Mononuclear cell (primary cell): Measurements from ENCODE around the gene TPM1. TPM values are rescaled to one million over a fixed set of nuclear protein-coding genes. Genes with fewer than 3 reads are reported as not detected.

ENCODE experiments used
- H3K27me3 ChIP-seq: 2 replicates; pipeline ENCODE4 v1.6.0; 2011; ENCODE audit warnings: low read length, control low read depth; ENCODE audit not compliant: insufficient read depth
- H3K4me1 ChIP-seq: 2 replicates; pipeline ENCODE4 v1.5.1; 2011; ENCODE audit warnings: mild to moderate bottlenecking, low read length, control low read depth; ENCODE audit not compliant: insufficient read depth
- H3K4me3 ChIP-seq: 2 replicates; pipeline ENCODE4 v1.5.1; 2011; ENCODE audit warnings: mild to moderate bottlenecking, low read length, moderate library complexity
- H3K9me3 ChIP-seq: 2 replicates; pipeline ENCODE4 v1.5.1; 2011; ENCODE audit warnings: low read depth, mild to moderate bottlenecking, control low read depth, low read length
- total RNA-seq: library from RNA; depleted of rRNA; stranded (reverse); fragments of >200 nt; gene quantifications from one replicate; pipeline ENCODE4 v1.2.3, GENCODE V29; 2012

The TPM1 gene
- total RNA-seq, 1 donor: 23.8 TPM

DNA sequence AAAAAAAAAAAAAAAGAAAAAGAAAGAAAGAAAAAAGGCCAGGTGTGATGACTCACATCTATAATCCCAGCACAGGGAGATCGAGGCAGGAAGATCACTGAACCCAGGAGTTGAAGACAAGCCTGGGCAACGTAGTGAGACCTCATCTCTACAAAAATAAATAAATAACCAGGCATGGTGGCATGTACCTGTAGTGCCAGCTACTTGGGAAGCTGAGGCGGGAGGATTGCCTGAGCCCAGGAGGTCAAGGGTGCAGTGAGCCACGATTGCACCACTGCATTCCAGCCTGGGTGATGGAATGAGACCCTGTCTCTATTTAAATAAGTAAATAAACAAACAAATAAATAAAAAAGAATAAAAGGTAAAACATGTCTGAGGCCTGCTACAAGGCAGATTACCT, 39.8 kb downstream of the TPM1 start:
- Histone ChIP-seq H3K27me3 (no peaks in the 10 kb centered on the region), H3K9me3 (no peaks in the 10 kb centered on the region), H3K4me3 (no peak overlapping the region), H3K4me1 (no peaks in the 10 kb centered on the region)

DNA sequence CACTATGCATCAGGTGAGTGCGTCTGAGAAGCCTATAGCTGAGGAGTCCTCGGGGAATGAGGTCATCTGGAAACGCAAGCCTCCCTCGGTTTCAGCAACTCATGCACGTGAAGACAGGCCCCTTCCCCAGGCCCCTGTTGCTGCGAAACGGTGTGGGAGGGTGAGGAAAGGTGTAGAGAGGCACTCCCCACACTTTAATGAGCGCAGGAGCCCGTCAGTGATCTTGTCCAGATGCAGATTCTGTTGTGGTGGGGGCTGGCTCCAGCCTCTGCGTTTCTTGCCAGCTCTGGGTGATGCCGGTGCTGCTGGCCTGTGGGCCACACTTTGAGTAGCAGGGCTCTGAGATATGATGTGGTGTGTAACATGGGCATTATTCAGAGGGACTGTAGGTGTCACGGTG, 40.5 kb downstream of the TPM1 start:
- H3K9me3 ChIP-seq: no peaks in the 10 kb centered on the region
- H3K4me1 ChIP-seq: no peaks in the 10 kb centered on the region
- H3K4me3 ChIP-seq: no peak overlapping the region
- H3K27me3 ChIP-seq: no peaks in the 10 kb centered on the region

DNA sequence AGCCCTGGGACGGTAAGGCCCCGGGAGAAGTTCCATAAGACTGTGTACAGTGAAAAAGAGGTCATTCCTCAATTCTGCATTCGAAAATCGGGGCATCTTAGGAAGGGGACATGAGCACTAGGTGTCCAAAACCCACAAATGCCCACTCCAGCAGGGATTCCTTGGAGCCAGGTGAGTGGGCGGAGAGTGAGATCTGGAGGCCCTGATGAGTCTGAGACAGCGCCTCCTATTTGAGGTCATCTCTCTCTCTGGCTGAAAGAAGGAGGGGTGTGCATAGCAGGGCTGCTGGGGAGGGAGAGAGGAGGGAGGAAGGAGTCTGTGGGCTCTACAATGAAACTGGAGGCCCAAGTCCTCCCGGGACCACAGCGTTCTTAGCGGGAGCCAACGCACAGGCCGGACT, 41.0 kb downstream of the TPM1 start:
- no peaks in the 10 kb centered on the region for H3K9me3 ChIP-seq
- H3K4me1 ChIP-seq: no peaks in the 10 kb centered on the region
- H3K27me3 ChIP-seq: no peaks in the 10 kb centered on the region
- no peak overlapping the region for H3K4me3 ChIP-seq

DNA sequence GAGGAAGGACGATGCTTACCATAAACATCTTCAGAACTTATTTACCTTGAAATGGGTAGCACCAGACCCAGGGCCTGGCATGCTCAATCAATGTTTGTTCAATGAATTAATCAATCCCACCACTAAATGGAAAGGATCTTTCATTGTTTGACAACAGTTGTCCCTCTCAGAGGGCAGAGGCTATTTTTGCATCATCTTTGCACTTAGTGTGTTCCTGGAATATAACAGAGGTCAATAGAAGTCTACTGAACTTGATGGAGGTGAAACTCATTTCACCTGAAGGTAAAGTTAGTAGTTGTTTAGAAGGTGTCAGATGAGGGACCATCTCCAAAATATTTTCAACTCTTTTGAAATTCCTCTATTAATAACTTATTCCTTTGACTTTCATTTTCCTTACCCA, 42.3 kb downstream of the TPM1 start:
- Histone ChIP-seq H3K4me1 (no peaks in the 10 kb centered on the region), H3K9me3 (no peaks in the 10 kb centered on the region), H3K27me3 (no peaks in the 10 kb centered on the region), H3K4me3 (no peak overlapping the region)

DNA sequence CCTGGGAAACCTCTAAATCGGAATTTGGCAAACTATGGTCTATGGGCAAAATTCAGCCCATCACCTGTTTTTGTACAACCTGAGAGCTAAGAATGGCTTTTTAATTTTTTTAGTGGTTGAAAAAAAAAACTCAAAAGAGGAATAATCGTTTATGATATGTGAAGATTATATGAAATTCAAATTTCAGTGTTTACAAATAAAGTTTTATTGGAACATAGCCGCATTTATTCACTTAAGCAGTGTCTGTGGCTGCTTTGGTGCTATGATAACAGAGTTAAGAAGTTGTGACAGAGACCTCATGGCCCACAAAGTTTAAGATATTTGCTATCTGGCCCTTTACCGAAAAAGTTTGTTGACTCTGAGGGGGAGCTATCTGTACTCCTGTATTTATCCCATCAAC, 42.7 kb downstream of the TPM1 start:
- Histone ChIP-seq H3K4me1 (no peaks in the 10 kb centered on the region), H3K9me3 (no peaks in the 10 kb centered on the region), H3K4me3 (no peak overlapping the region), H3K27me3 (no peaks in the 10 kb centered on the region)

DNA sequence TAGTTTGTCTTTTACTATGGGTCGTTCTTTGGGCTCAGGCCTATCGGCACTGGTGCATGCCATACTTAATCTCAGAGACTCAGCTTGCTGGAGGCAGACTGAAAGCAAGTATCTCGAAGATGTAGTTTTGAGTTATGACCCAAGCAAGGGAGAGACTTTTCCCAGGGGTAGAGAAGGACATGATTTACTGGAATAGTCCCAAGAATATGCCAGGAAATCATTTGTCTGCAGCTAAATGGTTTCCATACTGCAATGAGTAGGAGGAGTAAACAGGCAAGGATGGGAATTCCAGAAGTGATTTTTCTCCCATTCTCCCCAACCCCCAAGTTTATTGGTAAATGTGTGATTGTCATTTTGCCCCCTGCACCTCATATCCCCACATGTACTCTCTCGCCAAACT, 43.7 kb downstream of the TPM1 start:
- H3K9me3 ChIP-seq: no peaks in the 10 kb centered on the region
- H3K4me3 ChIP-seq: no peak overlapping the region
- no peaks in the 10 kb centered on the region for H3K4me1 ChIP-seq
- no peaks in the 10 kb centered on the region for H3K27me3 ChIP-seq

DNA sequence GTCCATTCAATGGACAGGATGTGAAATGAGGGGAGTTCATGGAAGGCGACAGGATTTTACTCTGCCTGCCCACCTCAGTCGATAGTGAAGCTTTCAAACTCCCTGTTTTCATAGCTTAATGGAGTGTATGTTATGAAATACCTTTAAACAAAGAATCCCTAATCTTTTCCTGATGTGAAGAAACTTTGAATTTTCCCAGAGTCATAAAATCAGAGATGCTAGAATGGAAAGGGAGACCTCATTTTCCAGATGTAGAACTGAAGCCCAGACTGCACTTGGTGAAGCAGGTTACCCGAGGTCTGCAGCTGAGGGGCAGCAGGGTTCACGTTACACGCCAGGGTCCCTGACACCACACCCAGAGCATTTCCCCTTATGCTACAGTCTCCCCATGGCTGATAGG, 44.4 kb downstream of the TPM1 start:
- H3K9me3 ChIP-seq: no peaks in the 10 kb centered on the region
- H3K4me3 ChIP-seq: no peak overlapping the region
- no peaks in the 10 kb centered on the region for H3K4me1 ChIP-seq
- H3K27me3 ChIP-seq: no peaks in the 10 kb centered on the region

DNA sequence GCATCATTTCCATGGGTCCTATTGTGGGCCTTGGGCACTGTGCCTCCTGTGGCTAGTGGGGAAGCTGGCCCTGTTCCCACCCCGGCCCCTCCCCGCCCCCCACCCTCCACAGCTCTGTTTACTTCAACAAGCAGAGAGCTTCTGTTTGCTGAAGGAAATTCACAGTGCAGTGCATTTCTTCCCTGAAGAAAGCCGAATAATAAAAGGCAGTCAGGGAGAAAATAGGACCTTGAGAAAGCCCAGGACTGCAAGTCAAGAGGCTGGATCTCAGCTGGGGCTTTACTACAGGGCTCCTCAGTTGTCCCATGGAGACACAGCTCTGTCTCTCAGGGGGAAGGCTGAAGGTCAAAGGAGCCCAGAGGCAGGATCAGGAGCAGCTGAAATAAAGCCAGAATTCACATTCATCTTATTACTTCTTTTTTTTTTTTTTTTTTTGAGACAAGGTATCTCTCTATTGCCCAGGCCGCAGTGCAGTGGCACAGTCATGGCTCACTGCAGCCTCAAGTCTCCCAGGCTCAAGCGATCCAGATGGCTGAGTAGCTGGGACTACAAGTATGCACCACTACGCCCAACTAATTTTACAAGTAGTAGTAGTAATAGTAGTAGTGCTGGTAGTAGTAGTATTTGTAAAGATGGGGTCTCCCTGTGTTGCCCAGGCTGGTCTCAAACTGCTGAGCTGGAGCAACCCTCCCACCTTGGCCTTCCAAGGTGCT, 46.1 kb downstream of the TPM1 start:
- Histone ChIP-seq H3K9me3 (no peaks in the 10 kb centered on the region), H3K4me3 (no peak overlapping the region), H3K4me1 (peaks cover 4% of the 10 kb centered on the region), H3K27me3 (no peaks in the 10 kb centered on the region)

DNA sequence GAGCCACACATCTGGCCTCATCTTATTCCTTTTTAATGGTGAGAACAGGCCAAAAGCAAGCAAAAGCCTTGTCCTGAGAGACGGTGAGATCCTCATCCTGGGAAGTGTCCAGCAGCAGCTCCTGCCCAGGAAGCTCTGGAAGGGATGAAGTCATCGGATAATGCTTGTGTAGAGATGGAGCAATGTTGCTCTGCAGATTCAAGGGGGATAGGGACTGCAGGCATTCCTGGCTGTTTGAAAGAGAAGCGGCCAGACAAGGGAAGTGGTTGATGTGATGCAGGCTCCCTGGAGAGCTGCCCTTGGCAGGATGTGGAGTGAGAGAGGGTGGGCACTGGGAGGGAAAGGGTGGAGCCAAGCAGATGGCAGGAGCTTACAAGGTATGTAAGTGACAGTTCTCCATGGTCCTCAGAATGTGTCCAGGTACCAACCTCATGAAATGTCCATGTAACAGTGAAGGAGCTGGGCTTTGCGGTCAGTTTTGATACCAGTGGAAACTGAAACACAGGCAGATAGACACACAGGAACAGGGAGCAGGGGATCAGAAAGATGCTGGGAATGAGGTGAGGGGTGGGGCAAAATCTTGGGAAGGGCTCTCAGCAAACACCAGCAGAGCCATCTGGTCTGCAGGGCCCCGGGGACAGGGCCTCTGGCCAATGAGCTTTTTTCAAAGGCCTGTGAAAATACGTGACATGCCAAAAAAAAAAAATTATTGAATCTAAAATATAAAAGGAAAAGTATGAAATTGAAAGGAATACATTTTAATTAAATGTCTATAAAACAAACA, 46.9 kb downstream of the TPM1 start:
- Histone ChIP-seq H3K4me3 (no peak overlapping the region), H3K4me1 (peaks cover 5% of the 10 kb centered on the region), H3K9me3 (no peaks in the 10 kb centered on the region), H3K27me3 (no peaks in the 10 kb centered on the region)

DNA sequence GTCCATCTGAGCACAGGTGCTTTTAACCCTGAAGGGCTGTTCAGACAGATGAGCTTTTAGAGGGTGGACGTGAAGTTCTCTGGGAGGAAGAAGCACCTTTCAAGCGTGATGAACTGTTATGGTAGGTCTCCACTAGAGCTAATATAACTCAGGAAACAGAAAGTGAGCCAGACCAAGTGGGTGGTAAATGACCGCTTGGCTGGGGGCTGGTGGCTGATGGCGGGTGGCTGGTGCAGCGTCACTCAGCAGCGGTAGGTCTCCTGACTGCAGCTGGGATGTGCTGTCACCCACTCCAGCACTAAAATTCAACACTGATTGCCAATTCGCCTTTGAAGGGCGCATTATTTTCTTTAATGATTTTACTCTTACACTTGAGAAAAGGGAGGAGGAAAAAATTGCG, 47.9 kb downstream of the TPM1 start:
- no peak overlapping the region for H3K4me3 ChIP-seq
- H3K9me3 ChIP-seq: no peaks in the 10 kb centered on the region
- H3K27me3 ChIP-seq: no peaks in the 10 kb centered on the region
- H3K4me1 ChIP-seq: peaks cover 5% of the 10 kb centered on the region

DNA sequence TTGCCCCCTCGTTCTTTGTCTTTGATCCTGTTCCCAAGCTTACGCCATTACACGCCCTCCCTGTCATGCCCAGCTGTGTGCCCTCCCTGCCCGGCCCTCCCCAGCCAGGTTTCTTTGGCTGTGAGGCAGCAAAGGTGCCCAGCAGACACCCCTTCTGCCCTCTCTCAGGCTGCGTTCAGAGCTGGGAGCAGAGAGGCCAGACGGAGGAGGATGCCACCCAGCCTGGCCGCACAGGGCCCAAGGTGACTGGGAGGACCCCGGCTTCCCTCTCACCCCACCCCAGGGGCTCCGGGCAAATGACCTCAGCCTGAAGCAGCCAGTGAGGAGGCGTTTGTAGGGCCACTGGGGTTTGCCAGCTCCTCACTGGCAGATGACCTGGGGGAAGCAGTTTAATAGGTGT, 48.3 kb downstream of the TPM1 start:
- H3K9me3 ChIP-seq: no peaks in the 10 kb centered on the region
- no peak overlapping the region for H3K4me3 ChIP-seq
- H3K4me1 ChIP-seq: peaks cover 5% of the 10 kb centered on the region
- H3K27me3 ChIP-seq: no peaks in the 10 kb centered on the region

DNA sequence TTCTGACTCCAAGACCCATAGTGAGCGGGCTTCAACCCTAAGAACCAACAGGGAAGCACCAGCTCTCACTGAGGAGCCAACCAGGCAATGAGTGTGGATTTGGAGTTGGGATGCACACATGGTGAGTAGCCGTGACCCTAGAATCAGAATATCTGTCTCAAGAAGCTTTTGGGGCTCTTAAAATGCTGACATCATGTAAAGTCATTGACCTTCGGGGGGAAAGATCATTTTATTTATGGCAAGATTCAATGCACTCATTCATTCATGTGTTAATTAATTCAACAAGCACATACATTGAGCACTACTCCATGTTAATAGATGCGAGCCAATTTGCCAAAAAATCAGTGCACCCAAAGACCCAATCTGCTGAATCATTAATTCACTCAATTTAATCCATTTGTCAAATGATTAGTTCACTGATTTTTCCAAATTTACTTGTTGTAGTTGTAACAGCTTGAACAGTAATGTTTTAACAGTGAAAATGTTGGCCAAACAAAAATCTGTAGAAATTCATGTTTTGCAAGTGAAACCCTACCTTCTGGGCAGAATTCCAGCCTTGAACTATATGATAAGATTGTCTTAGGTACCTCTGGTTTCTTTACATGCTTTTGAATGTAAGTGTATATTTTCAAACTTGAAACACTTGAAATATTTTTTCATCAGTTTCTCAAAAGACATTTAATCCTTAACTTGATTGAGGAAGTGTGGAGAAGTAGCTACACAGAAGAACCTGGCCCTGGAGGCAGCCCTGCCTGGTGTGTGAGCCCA, 49.3 kb downstream of the TPM1 start:
- no peaks in the 10 kb centered on the region for H3K9me3 ChIP-seq
- H3K4me3 ChIP-seq: no peak overlapping the region
- peaks cover 6% of the 10 kb centered on the region for H3K4me1 ChIP-seq
- no peaks in the 10 kb centered on the region for H3K27me3 ChIP-seq

DNA sequence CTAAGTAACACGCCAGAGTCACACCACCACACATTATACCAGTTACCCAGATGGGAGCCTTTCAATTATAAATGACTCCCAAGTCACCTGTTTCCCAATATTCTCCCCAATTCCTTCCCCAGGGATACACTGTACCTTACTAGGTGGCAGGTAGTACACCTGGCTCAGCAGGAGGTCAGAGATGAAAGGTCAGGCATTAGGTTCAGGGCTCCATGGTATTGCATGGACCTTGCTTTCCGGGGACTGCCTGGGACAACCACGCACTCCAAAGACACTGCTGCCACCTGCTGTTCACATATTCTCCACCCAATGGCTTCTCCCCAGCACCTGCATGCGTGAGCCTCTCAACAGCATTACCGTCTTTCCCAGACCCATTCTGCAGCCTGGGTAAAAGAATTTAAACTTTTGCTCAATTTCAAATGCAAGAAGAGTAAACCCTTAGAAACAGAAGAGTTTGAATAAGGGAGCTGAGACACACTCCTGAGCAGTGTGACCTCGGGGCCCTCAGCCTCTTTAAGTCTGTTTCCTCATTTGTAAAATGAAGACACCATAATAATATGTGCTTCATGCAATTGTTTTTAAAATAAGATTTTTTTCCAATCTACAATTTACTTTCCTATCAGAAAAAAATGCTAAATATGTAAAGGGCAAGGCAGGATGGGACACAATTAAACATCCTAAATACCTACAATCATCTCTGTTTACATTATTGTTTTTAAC, 51.1 kb downstream of the TPM1 start:
- no peak overlapping the region for H3K4me3 ChIP-seq
- H3K9me3 ChIP-seq: no peaks in the 10 kb centered on the region
- peaks cover 12% of the 10 kb centered on the region for H3K4me1 ChIP-seq
- no peaks in the 10 kb centered on the region for H3K27me3 ChIP-seq

DNA sequence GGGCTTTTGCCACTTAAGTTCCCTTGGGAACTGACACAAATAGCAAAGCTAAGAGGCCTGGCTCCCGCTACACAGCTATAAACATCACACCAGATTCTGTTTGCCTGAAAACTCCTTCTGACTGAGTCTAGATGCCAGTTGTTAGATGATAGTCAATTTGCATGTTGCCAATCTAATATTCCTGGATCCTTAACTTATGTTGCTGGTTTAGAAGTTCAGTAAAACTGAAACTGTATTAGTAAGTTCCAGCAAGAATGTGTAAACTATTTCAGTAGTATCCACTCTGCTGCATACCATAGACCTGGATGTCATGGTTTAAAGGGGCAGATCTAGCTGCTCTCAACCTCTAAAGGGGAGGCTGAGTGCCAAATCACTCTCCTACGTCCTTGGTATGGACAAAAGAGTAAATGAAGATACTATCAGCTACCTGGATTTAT, 52.0 kb downstream of the TPM1 start:
- no peaks in the 10 kb centered on the region for H3K9me3 ChIP-seq
- H3K4me1 ChIP-seq: peaks cover 12% of the 10 kb centered on the region
- no peaks in the 10 kb centered on the region for H3K27me3 ChIP-seq
- no peak overlapping the region for H3K4me3 ChIP-seq

DNA sequence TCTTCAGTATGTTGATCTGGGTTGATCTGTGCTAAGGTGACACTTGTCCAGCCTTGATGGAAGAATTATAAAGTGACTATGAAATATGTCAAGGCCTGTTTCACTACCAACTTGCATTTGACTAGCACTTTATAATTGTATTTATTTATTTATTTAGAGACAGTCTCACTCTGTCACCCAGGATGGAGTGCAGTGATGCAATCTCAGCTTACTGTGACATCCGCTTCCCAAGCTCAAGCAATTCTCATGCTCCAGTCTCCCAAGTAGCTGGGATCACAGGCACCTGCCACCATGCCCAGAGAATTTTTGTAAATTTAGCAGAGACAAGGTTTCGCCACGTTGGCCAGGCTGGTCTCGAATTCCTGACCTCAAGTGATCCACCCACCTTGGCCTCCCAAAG, 53.6 kb downstream of the TPM1 start:
- no peaks in the 10 kb centered on the region for H3K27me3 ChIP-seq
- H3K4me3 ChIP-seq: no peak overlapping the region
- H3K9me3 ChIP-seq: no peaks in the 10 kb centered on the region
- peaks cover 12% of the 10 kb centered on the region for H3K4me1 ChIP-seq
